Measurements from ENCODE around the gene SP3. TPM values are rescaled to one million over a fixed set of nuclear protein-coding genes. Genes with fewer than 3 reads are reported as not detected.

The SP3 gene
- total RNA-seq, 1 experiment from 2014 or later: 80.2 TPM

DNA sequence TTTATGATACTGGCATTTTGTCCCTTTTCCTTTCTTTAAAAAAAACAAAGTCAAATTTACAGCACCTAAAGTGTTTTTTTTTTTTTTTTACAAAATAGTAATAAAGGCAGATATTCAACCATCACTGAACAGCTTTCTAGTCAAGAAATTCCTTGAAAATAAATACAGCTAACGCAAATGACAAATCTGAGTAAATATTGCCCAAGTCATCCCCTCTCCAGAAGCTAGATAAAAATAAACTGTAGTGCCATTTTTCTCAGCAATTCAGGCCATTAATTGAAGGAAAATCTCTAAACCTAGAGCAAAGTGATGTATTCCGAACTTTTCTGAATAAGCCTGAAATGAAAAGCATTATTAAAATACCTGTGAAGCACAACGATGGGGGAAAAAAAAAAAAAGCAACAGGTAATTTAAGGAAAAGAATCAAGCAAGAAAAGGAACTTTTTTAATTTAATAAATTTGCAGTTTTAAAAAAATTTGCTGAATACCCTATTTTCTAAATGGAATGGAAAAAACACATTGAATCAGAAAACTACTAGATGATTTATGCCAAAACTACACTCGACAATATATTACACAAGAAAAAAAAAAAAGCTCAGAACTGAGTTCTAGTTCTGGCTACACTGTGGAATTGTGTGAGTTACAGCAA, 6.9 kb downstream of the SP3 start:
- Histone ChIP-seq H3K9me3 (ENCODE audit: control insufficient read depth, insufficient read depth, low read depth, low read length) (peaks cover 9% of the 10 kb centered on the region; the same call in 1 of the 2 replicates), H3K27ac (ENCODE audit: low read length) (peak overlapping the region; percentile 15; the same call in 1 of the 2 replicates), H3K4me1 (ENCODE audit: control insufficient read depth, insufficient read depth, low read length) (peaks cover 43% of the 10 kb centered on the region), H3K36me3 (ENCODE audit: control insufficient read depth, insufficient read depth, low read length) (peaks cover 30% of the 10 kb centered on the region), H3K4me3 (ENCODE audit: low read depth in 2 of 2, low read length in 2 of 2) (no peak overlapping the region), H3K27me3 (ENCODE audit: control insufficient read depth, insufficient read depth, low read length) (no peaks in the 10 kb centered on the region)
- in situ Hi-C loops (cut with HindIII; ENCODE audit: low pct_unique_long_range_greater_than_20kb, low sequenced_read_pairs): no loop called here
- intact Hi-C loops (cut with micrococcal nuclease; ENCODE audit: unreplicated experiment): no loop called here
- TF ChIP-seq REST (IDR thresholded peaks at IDR 0.05; ENCODE audit: insufficient read depth in 1 of 2, low read depth in 2 of 2, low read length in 1 of 2) (no peak), POLR2AphosphoS5 (IDR thresholded peaks at IDR 0.05; ENCODE audit: low read depth, low read length) (no peak), SIN3A (IDR thresholded peaks at IDR 0.05; ENCODE audit: borderline replicate concordance, insufficient read depth, low read depth, low read length) (no peak), TCF7L2 (IDR thresholded peaks at IDR 0.05; ENCODE audit: low read depth, low read length) (no peak)
- TF ChIP-seq, protein P1, sequence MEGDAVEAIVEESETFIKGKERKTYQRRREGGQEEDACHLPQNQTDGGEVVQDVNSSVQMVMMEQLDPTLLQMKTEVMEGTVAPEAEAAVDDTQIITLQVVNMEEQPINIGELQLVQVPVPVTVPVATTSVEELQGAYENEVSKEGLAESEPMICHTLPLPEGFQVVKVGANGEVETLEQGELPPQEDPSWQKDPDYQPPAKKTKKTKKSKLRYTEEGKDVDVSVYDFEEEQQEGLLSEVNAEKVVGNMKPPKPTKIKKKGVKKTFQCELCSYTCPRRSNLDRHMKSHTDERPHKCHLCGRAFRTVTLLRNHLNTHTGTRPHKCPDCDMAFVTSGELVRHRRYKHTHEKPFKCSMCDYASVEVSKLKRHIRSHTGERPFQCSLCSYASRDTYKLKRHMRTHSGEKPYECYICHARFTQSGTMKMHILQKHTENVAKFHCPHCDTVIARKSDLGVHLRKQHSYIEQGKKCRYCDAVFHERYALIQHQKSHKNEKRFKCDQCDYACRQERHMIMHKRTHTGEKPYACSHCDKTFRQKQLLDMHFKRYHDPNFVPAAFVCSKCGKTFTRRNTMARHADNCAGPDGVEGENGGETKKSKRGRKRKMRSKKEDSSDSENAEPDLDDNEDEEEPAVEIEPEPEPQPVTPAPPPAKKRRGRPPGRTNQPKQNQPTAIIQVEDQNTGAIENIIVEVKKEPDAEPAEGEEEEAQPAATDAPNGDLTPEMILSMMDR (IDR thresholded peaks at IDR 0.05): no peak
- ChIA-PET POLR2A (interaction anchor here (0.7 kb wide), 1 partner anchor 15 kb away, joined by 4 read pairs; no protein-coding TSS in a partner anchor), CTCF (interaction anchor here (0.7 kb wide), 1 partner anchor 290 kb away, joined by 3 read pairs; no protein-coding TSS in a partner anchor)
- no TSS peak for BruUV-seq (replicated peaks)
- ATAC-seq (no peak), DNase-seq (ENCODE audit: low read depth, low spot score) (no peak)

DNA sequence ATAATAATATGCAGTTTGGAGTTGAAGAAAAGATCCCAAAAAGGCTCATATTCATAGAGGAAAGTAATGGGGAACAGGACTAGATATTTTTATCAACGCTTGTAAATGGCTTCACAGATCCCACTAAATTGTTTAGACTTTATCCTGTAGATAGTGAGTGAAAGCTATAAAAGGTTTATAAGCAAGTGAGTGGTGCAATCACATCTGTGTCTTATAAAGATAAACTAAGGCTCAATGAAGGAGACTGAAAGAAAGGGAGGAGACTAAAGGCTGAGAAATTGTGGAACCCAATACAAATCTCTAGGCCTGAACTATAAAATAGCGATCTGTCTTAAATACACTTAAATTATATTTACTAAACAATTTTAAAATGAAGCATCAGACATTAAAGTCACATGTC, 7.7 kb downstream of the SP3 start:
- no peak overlapping the region for H3K4me3 ChIP-seq (ENCODE audit: low read depth in 2 of 2, low read length in 2 of 2)
- POLR2A ChIA-PET: no interaction called here
- peaks cover 22% of the 10 kb centered on the region for H3K36me3 ChIP-seq (ENCODE audit: control insufficient read depth, insufficient read depth, low read length)
- H3K27me3 ChIP-seq (ENCODE audit: control insufficient read depth, insufficient read depth, low read length): no peaks in the 10 kb centered on the region
- H3K27ac ChIP-seq (ENCODE audit: low read length): no peak overlapping the region; the same call in 1 of the 2 replicates
- DNase-seq (ENCODE audit: low read depth, low spot score) (no peak), ATAC-seq (no peak)
- H3K4me1 ChIP-seq (ENCODE audit: control insufficient read depth, insufficient read depth, low read length): peaks cover 43% of the 10 kb centered on the region
- BruUV-seq (replicated peaks): no TSS peak
- in situ Hi-C loops (cut with HindIII; ENCODE audit: low pct_unique_long_range_greater_than_20kb, low sequenced_read_pairs): no loop called here
- CTCF ChIA-PET: no interaction called here
- TF ChIP-seq SIN3A (IDR thresholded peaks at IDR 0.05; ENCODE audit: borderline replicate concordance, insufficient read depth, low read depth, low read length) (no peak), REST (IDR thresholded peaks at IDR 0.05; ENCODE audit: insufficient read depth in 1 of 2, low read depth in 2 of 2, low read length in 1 of 2) (no peak), POLR2AphosphoS5 (IDR thresholded peaks at IDR 0.05; ENCODE audit: low read depth, low read length) (no peak), TCF7L2 (IDR thresholded peaks at IDR 0.05; ENCODE audit: low read depth, low read length) (no peak)
- TF ChIP-seq, protein P1 (IDR thresholded peaks at IDR 0.05): no peak
- intact Hi-C loops (cut with micrococcal nuclease; ENCODE audit: unreplicated experiment): no loop called here
- H3K9me3 ChIP-seq (ENCODE audit: control insufficient read depth, insufficient read depth, low read depth, low read length): peaks cover 9% of the 10 kb centered on the region; the same call in 1 of the 2 replicates

Measured in Panc1 (cell line).